Measurements from ENCODE around the gene CHCHD6.

Gene CHCHD6

DNA sequence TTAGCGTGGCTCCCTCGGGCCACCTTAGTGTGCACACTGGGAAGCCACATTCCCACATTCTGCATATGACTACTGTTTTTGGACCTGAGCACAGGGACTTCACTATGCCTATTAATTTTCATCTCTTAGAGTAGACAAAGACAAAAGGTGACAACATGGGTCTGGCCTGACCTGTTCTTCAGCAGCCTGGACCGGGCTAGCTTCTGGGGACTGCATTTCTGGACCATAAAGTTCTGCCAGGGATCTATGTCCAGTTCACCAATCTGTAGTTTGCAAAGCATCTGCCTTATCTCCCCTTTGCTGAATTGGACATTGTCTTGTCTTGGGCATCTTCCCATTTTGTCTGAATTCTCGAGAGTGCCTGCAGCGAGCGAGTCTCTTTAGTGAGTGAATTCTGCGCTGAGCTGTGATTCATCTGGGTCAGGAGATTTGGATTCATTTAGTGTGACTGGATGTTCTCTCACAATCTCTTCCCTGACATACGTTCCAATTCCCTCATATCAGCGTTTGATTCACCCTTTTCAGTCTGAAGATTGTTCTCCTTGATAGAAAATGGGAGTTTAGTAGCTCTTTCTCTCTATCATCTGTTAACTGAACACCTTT is 166.7 kb downstream of the CHCHD6 start:
- no peak for DNase-seq

DNA sequence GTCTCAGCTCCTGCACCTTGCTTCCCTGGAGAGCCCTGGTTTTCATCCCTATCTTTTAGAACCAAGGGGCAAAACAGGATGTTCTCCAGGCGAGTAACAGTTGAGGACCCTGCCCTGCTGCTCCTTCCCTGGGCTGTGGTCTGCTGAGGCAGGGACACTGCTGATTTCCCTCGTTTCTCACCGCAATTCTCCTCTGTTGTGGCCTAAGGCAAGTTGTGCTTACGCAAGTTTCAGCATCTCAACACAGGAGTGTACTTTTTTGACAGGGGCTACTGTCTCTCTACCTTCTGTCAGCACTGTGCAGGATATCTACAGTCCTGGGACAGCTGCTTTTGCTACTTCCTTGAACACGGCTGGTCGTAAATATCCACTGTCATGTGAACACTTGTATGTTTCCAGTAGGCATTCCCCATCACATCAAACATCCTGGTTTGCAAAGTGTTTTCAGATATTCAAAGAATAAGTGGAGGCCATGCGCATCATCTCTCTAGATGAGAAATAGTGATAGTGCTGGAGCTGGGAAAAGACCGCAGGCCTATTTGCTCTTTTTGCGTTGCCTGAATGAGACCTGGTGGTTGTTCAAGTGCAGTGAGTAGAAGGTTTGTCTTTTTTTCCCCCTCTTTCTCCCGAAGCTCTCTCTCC is 168.8 kb downstream of the CHCHD6 start:
- no peak for DNase-seq

DNA sequence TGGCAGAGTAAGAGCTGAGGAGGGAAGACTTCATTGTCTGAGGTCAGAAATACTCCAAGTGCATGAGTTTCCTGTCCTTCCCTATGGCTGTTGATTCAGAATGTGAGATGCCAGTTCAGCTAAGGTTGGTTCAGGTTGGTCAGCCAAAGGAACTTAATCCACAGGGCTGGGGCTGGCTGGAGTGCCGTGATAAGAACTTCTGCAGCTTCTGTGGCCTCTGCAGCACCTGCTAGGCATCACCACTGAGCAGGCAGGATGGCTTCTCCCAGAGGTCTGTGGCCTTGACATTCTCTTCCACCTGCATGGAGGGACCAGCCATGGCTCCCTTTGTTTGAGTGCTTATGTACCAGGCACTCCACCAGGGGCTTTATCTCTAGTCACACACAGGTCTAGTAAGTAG is 169.4 kb downstream of the CHCHD6 start:
- no peak for DNase-seq

DNA sequence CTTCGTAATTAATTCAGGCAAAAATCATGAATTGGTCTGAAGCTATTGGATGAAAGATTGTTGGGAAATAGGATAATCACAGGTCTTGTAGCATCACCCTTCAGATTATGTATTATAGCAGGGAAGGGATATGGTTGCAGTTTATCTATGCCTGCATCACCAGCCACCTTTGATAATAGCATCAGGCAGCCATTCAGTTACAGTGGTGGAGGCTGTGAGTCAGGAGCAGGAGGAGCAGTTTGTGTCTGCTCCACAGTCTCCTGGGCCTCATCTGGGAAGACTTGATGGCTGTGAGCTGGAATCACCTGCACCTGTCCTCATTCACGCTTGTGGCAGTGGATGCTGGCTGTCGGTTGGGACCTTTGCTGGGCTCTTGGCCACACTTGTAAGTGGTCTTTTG is 174.6 kb downstream of the CHCHD6 start:
- no peak for DNase-seq

DNA sequence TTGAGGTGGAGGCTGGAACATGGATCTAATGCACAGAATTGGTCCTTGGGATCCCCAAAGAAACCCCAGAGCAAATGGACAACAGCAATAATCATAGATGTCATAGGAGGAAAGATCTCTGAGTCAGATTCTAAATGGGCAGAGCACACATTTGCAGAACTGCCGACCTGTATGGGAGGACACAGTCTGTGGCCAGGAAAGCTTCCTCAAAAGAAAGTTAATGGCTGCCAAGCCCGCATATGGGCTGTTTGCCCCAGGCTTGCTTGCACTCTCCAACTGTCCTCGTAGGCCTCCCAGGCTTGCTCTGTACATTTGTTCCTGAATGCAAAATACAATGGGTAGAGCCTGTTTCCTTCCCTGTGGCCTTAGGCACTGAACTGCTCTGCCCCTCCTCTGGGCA is 176.9 kb downstream of the CHCHD6 start:
- DNase-seq, result no peak

DNA sequence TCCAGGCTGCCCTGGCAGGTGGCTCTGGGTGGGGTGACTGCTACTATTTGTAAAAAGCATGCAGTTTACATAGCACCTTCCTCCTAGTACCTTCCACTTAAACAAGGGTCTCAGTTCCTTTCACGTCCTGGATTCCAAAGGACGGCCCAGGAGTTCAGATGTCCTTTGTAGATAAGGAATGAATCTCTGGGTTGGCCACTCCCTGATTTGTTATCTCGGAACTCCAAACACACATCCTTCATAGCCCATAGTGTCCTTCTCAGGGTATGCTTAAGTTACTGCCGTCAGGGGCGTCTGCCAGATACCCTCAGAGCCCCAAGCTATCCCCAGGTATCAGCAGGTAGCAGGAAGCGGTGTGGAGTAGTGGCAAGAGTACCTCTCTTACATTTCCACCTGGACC is 177.8 kb downstream of the CHCHD6 start:
- DNase-seq, result no peak

DNA sequence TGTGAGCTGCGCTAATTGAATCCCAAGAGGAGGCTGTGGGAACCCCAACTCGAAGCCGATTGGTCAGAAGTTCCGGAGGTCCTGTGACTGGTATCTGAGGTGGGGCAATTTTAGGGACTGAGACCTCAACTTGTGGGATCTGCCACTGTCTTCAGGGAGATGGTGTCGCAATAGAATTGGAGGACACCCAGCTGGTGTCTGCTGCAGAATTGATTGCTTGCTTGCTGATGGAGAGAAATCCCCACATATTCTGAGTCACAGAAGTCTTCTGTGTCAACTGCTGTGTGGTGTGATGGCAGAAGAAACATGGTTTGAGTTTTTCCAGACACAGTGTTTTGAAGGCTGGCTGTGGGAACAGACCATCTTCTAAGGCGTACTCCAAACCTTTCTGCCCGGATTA is 179.2 kb downstream of the CHCHD6 start:
- no peak for DNase-seq

DNA sequence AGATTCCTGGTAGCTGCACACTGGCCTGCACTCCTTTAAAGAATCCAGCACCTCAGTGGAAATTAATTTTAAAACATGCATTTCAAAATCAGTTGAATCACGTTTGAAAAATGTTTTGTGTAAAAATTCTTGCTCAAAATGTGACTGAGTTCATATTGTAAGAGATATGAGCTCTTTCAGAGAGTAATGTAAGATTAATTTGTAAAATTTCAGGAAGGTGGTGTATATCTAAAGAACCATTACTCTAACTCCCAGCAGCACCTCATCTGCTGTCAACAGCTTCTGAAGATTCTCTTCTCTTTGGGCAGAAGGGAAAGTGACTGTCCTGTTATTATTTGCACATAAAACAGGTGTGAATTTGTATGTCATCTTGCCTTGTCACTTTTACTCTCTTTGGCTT is 181.4 kb downstream of the CHCHD6 start:
- no peak for DNase-seq

DNA sequence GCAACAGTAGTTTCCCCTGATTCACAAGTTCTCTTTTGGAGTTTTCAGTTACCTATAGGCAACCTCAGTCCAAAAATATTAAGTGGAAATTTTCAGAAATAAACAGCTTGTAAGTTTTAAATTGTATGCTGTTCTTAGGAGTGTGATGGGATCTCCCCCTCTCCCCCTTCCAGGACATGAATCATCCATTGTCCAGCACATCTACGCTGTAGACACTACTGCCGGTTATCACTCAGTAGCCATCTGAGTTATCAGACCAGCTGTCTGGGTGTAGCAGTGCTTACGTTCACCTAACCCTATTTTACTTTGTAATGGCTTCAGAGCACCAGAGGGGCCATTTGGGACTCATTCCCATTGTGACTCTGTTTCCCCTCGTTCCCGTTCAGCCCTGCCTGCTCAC is 182.2 kb downstream of the CHCHD6 start:
- no peak for DNase-seq

DNA sequence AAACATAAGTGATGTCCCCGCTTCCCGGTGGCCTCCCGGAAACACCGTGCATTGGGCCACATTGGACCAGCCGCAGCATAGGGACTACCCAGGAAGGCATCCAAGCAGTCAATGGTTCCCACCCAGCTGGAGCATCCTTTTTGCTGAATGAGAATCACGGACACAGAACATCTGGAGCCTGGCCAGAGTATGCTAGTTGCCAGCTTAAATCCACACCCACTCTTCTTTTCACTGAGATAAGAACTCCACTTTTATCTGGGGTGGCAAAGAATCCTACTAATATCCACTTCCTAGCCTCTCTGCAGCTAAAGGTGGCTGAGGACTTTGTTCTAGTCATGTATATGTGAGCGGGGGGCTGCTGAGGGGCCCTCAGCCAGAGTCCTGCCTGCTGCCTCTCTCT is 183.6 kb downstream of the CHCHD6 start:
- no peak for DNase-seq

DNA sequence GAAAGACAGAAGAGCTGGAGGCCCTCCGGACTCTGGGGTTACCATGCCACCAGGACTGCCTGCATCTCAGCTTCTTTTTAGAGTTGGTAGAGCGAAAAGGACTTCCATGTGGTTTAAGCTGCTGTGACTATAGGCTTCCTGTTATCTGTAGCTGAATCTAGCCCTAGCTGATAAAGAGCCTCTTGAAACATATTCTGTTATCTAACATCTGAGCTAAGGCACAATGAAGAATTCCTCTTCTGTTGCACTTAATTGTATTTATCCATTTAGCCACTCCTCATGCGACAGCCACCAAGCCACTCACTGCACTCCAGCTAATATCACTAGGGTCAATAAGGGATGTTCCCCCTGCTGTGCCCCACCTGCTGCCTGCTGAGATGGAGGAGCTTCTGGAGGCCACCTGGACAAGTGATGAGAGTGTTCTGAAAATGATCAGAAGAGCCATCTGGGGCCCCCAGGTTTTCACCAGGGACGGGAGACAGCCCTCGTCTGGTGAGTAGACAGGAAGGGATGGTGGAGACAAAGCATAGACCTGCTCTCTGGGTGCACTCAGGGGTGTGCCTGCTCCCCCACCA is 184.2 kb downstream of the CHCHD6 start:
- DNase-seq, result no peak

DNA sequence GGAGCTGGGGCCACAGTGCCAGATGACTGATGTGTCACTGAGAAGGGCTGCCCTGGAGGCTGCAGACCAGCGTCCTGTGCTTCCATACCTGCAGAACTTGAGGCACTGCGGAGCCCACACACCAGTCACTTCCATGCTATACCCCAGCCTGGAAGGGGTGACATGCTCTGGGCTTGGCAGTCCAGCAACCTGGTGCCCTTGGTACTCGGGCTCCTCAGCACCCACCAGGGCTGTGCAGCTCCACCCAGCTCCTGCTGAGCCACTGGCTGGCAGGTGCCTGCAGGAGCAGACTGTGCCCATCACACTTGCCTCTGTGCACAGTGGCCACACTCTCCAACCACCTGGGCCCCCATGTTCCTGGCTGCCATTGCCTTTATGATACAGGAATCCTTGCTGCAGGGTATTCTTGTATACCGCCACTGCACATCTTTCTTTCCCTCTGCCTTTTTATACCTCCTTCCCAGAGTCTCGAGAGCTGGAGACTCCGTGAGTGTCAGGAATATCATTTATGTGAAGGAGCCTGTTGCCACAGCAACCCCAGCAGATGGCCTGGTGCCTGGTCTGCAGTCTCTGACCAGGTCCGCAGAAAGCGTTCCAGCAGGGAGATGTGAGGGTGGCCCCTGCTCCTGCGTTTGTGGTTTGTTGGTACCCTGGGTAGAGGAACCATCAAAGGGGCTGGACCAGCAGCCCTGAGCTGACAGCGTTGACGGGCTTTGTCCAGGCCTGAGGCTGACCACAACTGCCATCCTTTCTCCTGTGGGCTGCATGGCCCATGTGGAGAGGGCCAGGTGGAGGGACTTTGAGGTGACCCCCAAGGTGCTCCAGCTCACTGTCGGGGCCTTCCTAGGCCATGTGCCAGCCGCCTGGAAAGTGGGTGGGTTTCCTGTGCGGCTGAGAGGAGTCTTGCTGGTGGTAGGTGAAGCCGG is 185.5 kb downstream of the CHCHD6 start:
- DNase-seq, result no peak

DNA sequence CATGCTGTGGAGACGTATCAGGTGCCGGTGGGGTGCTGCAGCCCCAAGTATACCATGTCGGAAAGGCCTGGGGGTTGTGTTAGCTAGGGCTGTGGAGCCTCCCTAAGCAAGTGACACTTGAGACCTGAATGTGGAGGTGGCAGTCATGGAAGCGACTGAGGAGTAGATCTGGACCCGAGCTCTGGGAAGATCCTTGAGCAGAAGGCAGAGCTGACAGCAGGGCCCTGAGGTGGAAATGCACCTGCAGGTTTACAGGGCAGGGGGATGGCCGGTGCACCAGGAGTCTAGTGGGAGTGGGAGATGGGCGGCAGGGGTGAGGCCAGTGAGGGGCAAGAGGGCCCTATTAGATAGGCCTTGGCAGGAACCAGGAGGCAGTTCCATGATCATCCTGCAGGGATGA is 187.1 kb downstream of the CHCHD6 start:
- DNase-seq, result no peak

DNA sequence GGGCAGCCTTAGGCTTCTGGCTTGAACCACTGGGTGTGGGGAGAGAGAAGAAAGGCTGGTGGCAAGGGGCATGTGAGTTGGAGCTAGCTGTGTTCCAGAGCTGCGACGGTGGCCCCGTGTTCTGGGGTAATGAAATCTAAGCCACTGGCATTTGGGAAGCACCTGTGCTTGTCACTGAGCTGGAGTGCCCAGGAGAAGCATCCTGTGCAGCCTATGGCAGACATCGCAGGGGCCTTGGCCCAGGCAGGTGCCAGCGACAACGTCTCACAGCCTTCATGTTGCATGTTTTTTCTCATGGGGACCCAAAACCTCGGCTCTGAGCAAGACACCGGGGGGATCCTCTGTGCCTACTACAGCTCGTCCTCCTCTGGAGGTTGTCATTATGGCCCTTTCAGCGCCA is 187.8 kb downstream of the CHCHD6 start:
- DNase-seq, result no peak

DNA sequence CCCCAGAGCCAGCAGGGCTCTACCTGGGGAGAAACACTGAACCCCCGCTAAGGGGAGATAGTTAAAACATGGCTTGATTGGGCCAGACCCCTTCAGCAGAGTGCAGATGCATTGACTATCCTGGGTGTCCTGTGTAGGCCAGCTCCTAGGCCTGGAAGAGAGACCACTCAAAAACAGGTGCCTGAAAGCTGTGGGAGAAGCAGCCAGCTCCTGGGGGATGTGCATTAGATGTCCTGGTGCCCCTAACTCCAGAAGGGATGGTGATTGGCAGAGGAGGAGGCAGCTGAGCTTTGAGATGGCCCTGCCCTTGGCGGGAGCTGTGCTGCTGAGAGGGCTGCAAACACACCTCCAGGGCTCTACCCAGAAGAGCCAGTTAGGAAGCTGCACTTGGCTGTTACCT is 189.6 kb downstream of the CHCHD6 start:
- no peak for DNase-seq

DNA sequence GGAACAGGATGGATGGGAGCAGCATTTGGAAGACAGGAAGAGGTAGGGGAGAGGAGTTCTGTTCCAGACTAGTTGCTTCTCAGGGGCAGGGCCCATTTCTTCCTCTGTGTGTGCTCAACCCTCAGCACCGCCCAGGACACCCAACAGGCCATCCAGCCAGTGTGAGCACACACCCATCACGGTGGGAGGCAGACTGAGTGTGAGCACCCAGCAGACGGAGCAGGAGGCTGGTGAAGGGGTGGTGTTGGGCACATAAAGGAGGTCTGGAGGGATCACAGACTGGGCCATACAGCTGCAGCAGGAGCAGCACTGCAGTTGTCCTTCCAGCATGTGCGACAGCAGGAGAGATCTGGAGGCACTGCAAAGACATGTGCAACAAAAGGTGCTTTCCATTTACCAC is 190.4 kb downstream of the CHCHD6 start:
- no peak for DNase-seq

DNA sequence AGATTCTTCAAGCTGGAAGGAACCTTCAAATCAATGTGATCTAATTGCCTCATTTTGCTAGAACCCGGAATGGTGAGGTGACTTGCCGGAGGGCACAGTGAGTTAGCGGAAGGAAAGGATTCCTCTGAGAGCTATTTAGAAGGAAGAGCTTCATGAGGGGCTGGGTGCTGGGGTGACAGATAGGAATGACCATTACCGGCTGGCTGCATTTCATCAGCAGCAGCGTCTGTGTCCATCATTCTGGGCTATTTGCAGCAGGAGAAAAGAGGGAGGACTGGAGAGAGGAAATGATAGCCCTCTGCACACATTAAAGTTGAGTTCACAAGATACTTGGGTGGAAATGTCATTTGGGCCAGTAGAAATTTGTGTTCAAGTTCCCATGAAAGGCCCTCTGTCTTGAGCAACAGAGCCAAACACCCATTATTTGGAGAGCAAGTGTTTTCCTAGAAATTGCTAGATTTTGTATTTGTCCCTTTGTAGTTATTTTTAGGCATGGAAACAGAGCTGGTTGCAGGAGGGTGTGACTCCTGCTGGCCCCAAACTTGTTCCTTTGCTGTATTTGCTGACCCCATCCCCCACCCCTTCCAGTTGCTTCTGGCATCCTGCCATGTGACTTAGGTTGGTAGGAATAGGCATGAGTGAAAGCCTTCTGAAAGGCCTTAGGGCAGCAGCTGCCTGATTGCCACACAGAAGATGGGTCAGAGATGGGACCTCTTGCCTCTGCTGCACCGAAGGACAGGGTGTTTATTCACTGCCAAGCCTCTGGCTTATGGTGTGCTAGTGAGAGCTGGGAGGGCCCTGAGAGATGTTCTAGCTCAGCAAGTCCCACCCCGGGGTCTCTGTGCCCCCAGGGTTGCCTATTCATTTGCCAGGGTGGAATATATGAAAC is 191.4 kb downstream of the CHCHD6 start:
- DNase-seq, result no peak

DNA sequence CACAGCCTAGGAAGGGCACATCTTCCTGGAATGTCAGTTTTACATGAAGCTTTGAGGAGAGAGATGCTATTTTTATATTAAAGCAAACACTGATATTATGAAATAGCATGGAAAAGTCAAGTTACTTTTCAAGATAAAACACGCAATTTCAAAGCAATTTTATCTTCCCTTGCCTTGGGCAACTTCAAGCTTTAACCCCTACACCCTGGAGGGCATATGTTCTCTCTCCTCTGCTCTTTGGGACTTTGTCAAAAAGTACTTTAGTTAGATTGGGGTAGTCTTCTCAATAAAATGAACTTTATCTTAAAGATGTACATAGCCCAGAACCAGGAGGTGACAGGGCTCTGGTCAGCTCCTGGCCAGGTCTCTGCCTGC is 192.0 kb downstream of the CHCHD6 start:
- no peak for DNase-seq

DNA sequence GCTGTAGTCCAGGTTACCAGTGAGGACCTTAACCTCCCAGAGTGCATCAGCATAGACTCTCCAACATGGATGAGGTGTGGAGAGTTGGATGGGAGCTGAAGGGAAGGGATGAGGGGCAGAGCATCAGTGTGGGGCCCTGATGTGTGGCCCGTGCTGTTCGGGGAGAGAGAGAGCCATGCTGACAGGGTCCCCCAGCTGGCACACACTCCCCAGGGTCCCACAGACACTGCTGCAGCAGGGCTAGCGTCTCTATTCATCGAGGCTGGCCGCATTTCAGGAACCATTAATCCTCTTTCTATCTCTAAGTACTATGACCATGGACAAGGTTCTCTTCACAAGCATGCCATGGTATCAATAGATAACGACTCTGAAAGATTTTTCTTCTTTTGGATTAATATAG is 192.9 kb downstream of the CHCHD6 start:
- no peak for DNase-seq

DNA sequence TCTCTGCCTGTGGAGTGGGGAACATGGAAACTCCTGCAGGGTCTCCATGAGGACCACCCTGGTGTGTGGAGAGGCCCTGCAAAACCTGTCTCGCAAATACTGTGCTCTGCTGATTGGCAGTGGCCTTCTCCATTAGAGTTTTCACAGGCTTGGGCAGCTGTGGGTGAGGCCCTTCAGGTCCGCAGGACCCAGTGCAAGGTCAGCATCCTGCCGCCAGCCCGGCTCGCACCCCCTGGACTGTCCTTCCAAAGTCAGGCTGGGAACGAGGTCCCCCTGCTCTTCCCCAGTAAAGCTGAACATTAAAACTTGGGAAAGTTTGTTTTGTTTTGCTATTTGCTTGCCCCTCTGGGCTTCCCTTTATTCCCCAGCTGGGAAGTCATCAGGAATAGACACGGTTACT is 193.9 kb downstream of the CHCHD6 start:
- DNase-seq, result no peak

DNA sequence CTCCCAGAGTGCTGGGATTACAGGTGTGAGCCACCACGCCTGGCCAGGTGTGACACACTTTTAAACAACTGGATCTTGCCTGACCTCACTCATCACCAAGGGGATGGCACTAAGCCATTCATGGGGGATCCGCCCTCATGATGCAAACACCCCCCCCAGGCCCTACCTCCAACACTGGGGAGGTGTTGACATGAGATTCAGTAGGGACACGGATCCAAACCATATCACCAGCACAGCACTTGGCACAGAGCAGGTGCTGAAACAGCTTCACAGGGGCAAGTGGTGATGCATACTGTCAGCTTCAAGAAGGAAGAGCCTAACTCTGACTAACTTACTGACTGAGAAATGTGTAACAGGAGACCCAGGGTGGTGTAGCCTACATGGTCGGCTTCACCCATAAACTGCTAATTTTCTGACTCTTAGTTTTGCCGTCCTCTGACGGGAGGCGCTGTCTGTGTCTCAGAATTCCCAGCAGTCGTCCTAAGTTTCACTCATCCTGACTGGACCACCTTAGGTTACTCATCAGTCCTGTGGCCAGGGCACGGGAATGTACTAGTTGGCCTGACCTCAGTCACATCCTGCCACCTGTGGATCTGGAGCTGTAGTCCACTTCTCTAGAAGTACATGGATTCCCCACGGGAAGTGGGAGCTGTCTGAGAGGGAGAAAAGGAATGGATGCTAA is 197.0 kb downstream of the CHCHD6 start:
- no peak for DNase-seq

DNA sequence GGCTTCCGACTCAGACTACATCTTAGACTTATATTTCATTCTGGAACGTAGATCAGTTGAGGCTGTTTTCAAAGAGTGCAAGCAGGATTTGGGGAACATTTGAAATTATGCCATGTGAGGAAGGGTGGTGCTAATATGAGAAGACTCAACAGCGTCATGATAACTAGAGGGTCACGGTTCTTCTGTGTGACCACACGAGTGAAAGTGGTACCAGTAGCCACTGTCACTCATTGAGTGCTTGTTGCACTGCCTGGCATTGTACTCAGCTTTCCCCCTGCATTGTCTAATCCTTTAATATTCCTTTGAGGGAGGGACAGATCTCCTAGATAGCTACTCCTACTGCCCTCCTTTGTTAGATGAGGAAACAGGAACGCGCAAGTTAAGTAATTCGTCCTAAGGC is 197.6 kb downstream of the CHCHD6 start:
- no peak for DNase-seq

All from 8988T (cell line).